GM21825 (cell line): Measurements from ENCODE around the gene ZNF536.

ENCODE experiments used
- ATAC-seq: cut with Tn5 transposase; IDR thresholded peaks from one replicate; pipeline ENCODE4 v1.9.1; 2021; ENCODE audit warnings: mild to moderate bottlenecking, moderate library complexity; ENCODE audit not compliant: unreplicated experiment

The ZNF536 gene

DNA sequence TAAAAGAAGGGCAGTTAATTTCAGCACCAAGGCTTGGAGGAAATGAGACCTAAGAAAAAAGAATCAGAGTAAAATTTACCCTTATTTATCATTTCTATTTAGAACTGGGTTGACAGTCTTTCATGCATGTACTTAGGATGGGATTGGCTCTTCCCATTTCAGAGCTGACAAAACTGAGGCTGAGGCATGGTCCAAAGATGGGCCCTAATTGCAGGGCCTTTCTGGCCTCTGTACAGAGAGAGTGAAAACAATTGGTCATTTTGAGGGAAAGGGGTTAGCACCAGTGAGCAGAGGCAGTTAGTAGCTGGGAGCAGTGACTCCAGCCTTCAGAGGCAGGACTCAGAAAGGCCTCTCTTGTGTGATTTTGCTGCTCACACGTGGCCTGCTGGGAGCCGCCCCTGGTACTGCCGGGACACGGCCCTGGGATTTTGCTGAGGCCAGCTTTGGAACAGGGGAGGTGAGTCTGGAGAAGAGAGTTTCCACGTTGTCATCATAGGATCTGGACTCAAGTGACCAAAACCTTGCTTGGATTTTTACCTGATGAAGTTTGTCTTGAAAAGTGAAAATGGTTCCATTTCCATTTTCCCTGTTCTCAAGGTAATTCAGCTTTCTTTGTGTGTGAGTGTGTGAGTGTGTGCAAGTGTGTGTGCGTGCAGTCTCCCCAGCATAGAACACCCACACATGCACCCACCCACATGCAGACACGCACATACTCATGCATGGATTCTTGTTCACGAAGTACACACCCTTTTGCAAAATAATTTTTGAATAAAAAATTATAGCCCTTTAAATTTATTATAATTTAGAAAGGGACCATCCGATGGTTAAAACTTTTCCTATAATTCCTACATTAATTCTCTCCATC is at the start of gene ZNF536:
Gene ZNF536 (plus strand): TSS at position 425 of the 865 bp plus-strand sequence. CDS start 71,179 bp downstream, outside the sequence.
- no peak for ATAC-seq

DNA sequence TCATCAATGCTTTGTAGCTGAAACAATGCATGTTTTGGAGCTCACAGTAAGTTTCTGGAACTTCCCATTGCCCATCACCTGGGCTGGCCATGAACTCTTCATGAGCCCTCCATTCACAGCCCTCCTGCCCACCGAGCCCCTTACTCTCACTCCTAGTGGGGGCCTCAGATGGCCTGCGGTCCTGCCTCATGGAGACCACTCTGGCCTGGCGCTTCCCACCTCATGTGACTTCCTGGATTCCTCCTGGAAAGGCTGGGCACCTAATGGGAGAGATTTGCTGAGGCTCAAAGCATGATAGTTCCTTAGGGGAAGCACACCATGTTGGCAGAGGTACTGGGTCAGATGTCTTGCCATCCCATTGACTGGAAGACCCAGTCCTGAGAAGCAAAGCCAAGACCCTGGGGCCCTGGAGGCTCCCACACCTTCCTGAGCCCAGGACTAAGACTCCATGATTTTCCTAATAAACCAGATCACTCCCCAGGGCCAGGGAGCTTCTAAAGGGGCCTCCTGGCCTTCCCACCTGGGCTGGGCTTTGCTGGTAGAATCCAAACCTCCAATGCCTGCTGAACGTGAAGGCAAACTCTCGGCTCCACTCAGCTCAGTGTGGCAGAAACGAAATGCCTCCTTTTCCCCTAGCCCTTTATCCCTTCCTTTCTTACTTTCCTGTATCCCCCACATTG is 49.4 kb upstream of the ZNF536 start:
- no peak for ATAC-seq

DNA sequence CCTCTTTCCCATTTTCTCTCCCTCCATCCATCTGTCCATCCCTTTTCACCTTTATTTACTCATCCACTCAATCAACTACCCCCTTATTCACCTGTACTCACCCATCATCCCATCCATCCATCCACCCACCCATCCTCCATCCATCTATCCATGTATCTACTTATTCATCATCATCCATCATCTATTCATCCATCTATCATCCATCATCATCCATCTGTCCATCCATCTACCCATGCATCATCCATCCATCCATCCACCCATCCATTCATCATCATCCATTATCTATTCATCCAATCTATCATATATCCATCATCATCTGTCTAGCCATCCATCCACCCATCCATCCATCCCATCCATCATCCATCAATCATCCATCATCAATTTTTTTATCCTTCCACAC is 48.3 kb upstream of the ZNF536 start:
- ATAC-seq = no peak

DNA sequence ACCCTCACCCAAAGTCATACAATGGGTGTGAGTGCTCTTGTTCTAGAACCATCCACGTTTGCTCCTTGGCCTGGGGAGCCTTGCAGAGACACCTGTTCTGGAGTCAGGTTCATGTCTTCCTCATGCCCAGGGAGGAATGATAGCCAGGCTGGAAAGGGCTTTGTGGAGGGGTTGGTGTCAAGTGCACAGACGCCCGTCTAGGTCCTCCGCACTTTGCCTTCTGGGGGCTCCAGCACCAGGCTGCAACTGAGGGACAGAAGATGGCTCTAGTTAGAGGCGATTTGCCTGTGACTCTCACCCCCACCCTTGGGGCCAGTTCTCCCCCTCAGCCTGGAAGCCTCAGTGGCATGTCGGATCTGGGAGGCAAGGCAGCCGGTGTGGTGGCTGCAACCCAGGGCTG is 47.2 kb upstream of the ZNF536 start:
- ATAC-seq = no peak

DNA sequence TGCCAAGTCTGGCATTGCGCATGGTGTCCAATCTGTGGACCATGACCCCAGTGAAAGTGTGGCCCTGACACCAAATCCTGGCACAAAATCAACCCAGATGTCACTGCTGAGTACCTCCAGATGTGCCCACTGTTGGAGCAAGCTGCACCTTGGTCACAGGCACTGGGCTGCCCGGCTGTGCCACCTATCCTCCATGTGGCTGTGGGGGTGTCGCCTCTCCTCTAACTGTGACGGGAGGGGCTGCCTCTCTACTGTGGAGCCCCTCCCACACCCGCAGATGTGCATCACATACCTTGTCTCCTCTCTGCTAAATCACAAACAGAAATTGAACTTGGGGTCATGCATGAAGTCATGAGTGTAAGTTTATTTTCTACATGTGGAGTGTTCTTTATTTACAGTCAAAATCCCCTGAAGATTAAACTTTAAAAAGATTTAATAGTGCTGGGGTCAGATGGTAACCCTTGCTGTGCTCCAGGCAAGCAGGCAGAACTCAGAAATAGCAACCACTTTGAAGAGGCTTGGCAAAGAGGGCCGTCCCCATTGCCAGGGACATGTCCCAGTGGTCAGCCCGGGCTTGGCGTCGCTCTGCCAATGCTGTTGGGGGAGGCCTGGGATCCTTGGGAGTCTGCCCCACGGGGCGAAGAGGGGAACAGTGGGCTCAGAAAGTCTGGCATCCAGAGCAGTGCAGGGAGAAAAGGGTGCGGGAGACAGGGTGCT is 46.4 kb upstream of the ZNF536 start:
- no peak for ATAC-seq

DNA sequence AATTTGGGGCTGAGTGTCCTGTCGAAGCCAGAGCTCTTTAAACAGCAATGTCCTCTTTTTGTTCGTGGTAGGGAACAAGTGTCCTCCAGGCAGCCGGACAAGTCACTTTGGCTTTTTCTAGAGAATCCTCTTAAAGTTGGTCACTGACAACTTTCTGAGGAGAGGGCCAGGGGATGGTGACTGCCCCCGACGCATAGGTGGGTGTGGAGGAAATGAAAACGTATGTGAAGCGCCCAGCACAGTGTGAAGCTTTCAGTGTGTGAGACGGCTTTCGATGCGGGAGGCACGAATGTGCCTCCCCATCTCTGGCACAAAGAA is 45.8 kb upstream of the ZNF536 start:
- no peak for ATAC-seq

DNA sequence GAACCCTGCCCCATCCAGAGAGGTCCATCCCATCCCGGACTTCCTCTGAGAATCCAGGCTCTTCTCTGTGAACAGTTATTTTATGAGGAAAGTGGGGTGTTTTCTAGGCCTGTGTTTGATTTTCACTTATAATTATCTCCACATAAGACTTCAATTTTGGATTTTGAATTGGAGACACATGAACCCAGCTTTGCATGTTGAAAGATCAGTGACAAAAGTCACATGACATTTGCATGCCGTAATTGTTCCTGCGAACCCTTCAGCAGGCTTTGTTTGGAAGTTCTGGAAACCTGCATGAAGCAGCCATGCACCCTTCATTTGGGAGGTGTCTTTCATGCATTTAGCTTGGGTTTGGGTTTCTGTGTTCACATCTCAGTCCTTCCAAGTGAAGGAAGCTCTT is 44.9 kb upstream of the ZNF536 start:
- ATAC-seq = no peak

DNA sequence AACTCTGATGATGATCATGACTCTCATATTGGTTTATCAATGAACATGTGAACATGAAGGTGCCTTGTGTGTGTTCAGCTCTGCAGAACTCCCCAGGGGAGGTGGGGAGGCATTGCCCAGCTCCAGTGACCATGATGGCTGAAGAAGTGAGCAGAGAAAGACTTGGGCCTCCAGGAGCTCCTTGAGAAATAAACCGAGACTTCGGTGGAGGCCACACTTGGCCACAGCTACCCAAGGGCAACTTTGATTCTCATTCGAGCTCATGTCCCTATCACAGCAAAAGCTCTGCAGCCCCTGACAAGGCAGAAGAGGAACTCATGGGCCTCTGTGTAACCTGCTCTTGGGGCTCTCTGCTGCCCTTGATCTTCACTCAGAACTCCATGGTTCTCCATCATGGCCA is 44.1 kb upstream of the ZNF536 start:
- no peak for ATAC-seq

DNA sequence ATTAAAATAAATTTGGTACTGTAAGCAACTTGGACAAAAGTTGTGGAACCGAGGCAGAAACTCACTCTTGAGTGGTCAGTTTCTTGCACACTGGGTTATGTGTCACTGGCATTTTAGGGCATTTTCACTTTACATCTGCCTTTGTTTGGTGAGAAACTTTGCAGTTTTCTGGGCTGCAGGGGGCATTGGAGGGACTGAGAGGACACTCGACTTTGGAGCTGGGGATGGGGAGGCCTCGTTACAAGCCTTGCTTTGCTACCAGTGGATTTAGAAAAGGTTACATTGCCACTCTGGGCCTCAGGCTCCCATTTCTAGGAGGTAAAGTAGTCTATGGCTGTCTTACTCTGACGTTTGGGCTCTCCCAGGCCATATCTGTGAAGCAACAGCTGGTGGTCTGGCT is 41.9 kb upstream of the ZNF536 start:
- ATAC-seq = no peak

DNA sequence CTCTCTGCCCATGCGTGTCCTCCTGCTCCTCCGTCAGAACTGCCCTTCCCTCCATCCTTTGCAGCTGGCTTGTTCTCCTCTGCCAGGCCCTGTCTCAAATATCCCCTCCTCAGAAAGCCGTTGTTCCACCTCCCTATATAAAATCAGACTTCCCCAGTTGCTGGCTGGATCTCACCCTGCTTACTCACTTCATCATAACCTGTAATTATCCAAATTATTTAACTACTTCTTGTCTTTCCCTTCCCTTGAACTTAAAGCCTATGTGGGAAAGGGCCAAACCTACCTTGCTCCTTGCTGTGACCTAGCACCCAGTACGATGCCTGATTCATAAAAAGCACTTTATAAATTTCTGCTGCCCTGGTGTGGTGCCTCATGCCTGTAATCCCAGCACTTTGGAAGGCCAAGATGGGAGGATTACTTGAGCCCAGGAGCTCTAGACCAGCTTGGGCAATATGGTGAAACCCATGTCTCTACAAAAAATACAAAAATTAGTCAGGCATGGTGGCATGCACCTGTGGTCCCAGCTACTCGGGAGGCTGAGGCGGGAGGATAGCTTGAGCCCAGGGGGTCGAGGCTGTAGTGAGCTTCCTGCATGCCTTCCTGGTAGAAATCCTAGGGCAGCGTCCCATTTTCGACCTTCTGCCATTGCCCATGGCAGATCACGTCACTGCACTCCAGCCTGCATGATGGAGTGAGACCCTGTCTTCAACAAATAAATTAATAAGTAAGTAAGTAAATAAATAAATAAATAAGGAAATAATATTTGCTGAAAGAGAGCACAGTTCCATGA is 39.5 kb upstream of the ZNF536 start:
- ATAC-seq = no peak

DNA sequence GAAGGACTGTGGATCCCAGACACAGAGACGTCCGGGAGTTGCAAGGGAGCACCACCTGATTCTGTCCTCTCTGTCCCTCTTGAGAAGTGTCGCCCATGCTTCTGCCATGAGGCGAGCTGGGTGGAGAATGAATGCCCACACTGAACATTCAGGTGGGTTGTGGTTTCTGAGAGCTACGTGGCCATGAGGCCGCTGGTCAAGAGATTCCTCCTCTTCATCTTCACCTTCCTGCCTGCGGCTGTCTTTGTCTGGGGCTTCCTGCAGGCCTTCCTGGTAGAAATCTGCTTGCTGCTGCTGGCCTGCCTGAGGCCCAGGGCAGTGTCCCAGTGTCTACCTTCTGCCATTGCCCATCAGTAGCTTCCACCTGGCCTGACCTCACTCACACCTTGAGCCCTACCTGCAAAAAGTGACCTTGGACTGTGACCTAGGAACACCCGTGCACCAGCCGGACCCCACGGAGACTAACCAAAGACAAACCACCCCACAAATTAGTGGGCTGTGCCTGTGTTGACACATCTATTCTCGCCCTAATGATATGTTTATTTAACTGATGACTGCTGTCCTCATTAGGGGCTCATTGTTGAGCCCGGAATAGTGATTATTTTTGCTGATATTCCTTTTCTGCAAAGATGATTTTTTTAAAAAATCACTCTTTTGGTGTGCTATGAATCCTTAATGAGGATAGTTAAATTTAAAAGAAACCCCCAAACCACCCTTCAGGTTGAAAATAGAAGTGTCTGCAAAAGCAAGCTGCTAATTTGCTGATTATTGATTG is 38.7 kb upstream of the ZNF536 start:
- no peak for ATAC-seq

DNA sequence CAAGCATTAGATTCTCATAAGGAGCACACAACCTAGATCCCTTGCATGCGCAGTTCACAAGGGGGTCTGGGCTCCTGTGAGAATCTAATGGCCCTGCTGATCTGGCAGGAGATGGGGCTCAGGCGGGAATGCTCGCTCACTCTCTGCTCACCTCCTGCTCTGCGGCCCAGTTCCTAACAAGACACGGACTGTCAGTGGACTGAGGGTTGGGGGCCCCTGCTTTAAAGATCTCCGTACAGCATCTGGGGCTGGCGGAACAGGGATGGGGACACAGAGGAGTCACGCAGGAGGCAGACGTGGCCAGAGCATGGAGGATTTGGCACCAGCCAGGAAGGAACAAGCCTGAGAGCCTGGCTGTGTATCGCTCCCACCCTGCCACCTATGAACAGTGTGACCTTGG is 37.3 kb upstream of the ZNF536 start:
- no peak for ATAC-seq

DNA sequence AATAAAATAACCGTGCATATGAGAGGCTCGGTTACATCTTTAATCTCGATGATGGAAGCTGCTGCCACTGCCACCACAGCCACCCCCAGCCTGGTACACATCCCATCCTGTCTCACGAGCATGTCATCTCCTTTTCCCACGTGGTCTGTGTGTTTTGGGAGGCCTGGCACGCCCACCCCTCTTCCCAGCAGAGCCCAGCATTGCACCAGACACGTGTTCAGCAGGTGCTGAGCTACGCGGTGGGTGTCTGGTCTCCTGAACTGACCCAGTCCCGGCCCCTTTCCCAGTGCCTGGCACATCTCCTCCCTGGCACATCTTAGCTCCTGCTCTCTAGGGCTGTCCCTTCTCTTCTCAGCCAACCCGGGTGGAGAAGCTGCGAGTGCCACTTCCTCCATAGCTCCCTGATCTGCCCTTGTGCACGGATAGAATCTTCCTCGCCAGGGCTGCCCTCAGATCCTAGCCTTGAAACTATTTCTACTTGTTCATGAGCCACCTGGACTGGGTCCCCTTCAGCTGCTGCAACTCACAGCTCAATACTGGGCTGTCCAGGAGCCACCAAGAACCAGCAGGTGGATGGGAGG is 36.8 kb upstream of the ZNF536 start:
- no peak for ATAC-seq

DNA sequence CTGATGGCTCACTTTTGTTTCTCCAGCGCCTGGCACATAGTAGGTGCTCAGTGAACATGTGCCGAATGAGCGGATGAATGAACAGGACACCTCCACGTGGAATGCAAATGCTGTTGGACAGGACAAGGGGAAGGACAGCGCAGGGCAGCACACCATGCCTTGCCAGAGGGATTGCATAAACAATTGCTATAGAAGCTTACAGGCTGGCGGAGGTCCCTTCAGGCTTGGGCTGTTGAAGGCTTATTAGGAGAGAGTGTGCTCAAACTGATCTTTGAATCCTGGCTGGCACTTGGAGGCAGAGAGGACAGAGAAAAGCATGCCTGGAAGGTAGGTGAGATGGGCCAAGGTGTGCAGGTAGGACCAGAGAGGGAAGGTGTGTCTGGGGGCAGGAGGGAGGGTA is 35.9 kb upstream of the ZNF536 start:
- no peak for ATAC-seq

DNA sequence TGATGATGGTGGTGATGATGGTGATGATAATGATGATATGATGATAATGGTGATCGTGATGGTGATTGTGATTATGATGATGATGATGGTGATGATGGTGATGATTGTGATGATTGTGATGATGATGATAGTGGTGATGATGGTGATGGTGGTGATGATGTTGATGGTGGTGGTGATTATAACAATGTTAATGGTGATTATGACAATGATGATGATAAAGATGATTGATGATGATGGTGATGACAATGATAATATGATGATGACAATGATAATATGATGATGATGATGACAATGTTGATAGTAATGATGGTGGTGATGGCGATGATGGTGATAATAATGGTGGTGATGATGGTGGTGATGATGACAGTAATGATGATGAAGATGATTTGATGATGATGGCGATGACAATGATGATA is 34.1 kb upstream of the ZNF536 start:
- ATAC-seq = no peak

DNA sequence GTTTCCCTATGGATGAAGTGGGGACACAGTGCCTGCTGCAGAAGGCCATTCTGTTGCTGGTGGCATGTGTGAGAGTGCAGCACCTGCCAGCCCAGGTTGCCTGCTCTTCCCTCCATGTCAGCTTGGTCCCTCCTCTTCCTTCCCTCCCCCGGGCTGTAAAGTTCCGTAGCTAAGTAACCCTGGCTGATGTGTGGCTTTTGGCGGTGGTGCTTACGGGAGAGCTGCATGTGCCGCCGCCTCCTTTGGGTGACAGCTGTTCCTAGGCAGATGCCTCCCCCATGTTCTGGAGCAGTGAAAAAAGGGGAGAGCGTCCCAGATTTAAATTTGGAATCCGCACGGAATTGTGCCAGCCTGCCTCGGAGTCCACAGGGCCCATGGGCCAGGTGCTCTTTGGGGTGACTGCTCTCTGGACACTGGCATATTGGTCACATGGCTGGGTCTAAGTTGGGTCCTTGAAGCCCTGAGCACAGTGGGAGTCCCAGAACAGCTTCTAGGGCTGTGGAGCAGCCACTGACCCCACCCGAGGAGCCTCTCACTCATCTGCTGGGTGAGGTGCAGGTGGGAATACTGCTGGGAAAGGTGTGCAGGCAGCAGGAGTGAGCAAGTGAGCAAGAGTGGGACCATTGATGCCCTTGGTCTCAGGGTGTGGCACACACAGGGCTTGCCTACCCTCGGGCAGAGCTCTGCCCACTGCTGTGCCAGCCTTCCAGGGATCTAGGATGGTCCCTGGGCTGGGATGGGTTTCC is 33.1 kb upstream of the ZNF536 start:
- no peak for ATAC-seq

DNA sequence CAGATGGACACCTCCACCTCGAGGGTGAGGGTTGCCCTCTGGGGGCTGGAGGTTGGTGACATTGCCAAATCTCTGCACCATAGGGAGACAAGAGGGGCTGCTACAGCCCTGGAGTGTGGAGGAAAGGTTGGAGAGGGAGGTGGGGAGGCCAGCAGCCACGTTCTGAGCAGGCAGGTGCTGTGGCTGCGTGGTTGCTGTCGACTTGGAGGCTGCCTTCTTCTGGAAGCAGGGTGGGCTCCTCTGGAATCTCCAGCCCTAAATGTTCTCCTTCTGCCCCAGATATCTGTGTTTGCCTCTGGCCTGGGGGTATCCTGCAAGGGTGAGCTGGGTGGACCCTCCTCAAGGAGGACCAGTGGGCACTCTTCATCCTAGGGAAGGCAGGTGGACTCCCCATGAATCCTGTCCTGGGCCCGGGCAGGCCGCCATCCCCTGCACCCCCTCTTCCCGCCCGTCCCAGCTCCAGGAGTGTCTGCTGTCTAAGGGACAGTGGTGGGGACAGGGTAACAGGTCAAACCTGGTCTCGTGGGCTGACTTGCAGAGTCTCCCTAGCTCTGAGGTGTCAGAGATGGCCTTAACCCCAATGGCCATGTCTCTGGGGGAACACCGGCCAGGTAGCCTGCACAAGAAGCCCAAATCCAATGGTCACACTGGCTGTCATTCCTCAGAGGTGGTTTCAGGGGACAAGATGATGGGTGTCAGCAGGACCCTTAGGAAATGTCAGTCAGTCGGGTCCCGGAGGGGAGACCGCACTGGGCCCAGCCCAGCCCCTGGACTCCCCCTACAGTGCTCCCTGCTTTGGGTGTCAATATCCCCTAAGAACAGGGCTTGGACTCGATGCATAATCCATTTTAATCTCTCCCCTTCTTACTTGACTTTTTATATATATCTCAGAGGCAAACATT is 32.3 kb upstream of the ZNF536 start:
- no peak for ATAC-seq
